OCI-LY1 (cell line): ENCODE results near the gene FKRP.

Experiments used
- H2AFZ ChIP-seq: fragments of 200-600 bp; sonication (generic), shearing (Covaris generic); 2 replicates; pipeline ENCODE4 v1.6.0; 2014; ENCODE audit warnings: antibody characterized with exemption, mild to moderate bottlenecking, low read length
- H3F3A ChIP-seq: fragments of 200-600 bp; sonication (generic), shearing (Covaris generic); 2 replicates; pipeline ENCODE4 v1.6.0; 2014; ENCODE audit warnings: mild to moderate bottlenecking, antibody characterized with exemption, low read length, moderate library complexity; ENCODE audit not compliant: insufficient read depth
- H3K27ac ChIP-seq: fragments of 200-600 bp; sonication (generic); 2 replicates; pipeline ENCODE4 v1.5.1; 2014; ENCODE audit warnings: low read length, mixed run types, mild to moderate bottlenecking, low read depth; ENCODE audit not compliant: poor library complexity, severe bottlenecking
- H3K27me3 ChIP-seq: fragments of 200-600 bp; sonication (generic); 2 replicates; pipeline ENCODE4 v1.6.0; 2014; ENCODE audit warnings: antibody characterized with exemption, mild to moderate bottlenecking, low read length, moderate library complexity; ENCODE audit not compliant: insufficient read depth
- H3K36me3 ChIP-seq: fragments of 200-600 bp; sonication (generic); 2 replicates; pipeline ENCODE4 v1.6.1; 2014; ENCODE audit warnings: mild to moderate bottlenecking, antibody characterized with exemption, low read length, moderate library complexity, mixed read lengths; ENCODE audit not compliant: insufficient read depth
- H3K4me1 ChIP-seq: fragments of 200-600 bp; sonication (generic); 2 replicates; pipeline ENCODE4 v1.5.1; 2014; ENCODE audit warnings: mild to moderate bottlenecking, low read length, moderate library complexity; ENCODE audit not compliant: insufficient read depth, severe bottlenecking
- H3K4me2 ChIP-seq: fragments of 200-600 bp; sonication (generic), shearing (Covaris generic); 2 replicates; pipeline ENCODE4 v1.6.1; 2014; ENCODE audit warnings: low read length
- H3K4me3 ChIP-seq: fragments of 200-600 bp; sonication (generic); 2 replicates; pipeline ENCODE4 v1.5.1; 2014; ENCODE audit warnings: low read length, low read depth, mild to moderate bottlenecking, mixed read lengths; ENCODE audit not compliant: poor library complexity, severe bottlenecking
- H3K79me2 ChIP-seq: fragments of 200-600 bp; shearing (Covaris generic); 2 replicates; pipeline ENCODE4 v1.6.1; 2016; ENCODE audit warnings: mixed run types, low read length, mixed read lengths; ENCODE audit not compliant: insufficient read depth
- H3K9ac ChIP-seq: fragments of 200-600 bp; sonication (generic), shearing (Covaris generic); 2 replicates; pipeline ENCODE4 v1.6.1; 2014; ENCODE audit warnings: mild to moderate bottlenecking, low read length, mixed read lengths
- H3K9me2 ChIP-seq: fragments of 200-600 bp; sonication (generic), shearing (Covaris generic); 2 replicates; pipeline ENCODE4 v1.6.1; 2014; ENCODE audit warnings: low read depth, mild to moderate bottlenecking, low read length, mixed read lengths
- H3K9me3 ChIP-seq: fragments of 200-600 bp; shearing (Covaris generic); 2 replicates; pipeline ENCODE4 v1.6.1; 2014; ENCODE audit warnings: low read length, mixed read lengths
- H4K20me1 ChIP-seq: fragments of 200-600 bp; sonication (generic), shearing (Covaris generic); 2 replicates; pipeline ENCODE4 v1.6.0; 2016; ENCODE audit warnings: mild to moderate bottlenecking, low read length; ENCODE audit not compliant: insufficient read depth
- CTCF ChIP-seq: fragments of 200-600 bp; sonication (generic), shearing (Covaris generic); IDR thresholded peaks from 2 replicates; pipeline ENCODE4 v1.5.1; 2017; ENCODE audit warnings: mild to moderate bottlenecking, antibody characterized with exemption, low read length, moderate library complexity, mixed read lengths
- EZH2 ChIP-seq: fragments of 200-600 bp; sonication (generic), shearing (Covaris generic); IDR thresholded peaks from 2 replicates; pipeline ENCODE4 v1.8.0; 2017; ENCODE audit warnings: borderline replicate concordance, mixed run types, mild to moderate bottlenecking, antibody characterized with exemption, low read length, moderate library complexity, mixed read lengths

FKRP gene

DNA sequence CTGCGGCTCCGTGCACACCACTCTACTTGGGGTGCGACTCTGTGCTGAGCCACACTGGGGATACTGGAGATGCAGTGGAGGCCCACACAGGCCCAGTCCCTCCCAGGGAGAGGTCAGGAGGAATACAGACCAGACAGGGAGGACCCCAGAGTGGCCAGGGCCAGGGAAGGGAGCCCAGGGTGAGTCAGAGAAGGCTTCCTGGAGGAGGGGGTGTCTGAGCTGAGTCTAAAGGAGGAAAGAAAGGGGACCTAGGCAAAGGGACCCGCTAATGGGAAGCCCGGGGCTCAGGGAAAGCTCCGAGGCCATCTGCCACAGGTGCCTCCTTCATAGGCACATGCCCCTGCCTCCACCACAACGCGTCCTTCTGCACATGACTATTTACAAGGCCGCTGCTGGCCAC lies 15.7 kb upstream of the FKRP start:
- no peaks in the 10 kb centered on the region for H3K27me3 ChIP-seq
- TF ChIP-seq CTCF (no peak), EZH2 (no peak)
- no peaks in the 10 kb centered on the region for H4K20me1 ChIP-seq
- H3K79me2 ChIP-seq: no peaks in the 10 kb centered on the region
- no peaks in the 10 kb centered on the region for H3F3A ChIP-seq
- no peak overlapping the region for H2AFZ ChIP-seq
- no peak overlapping the region for H3K9ac ChIP-seq
- H3K4me1 ChIP-seq: no peaks in the 10 kb centered on the region
- no peak overlapping the region for H3K4me2 ChIP-seq
- no peak overlapping the region for H3K4me3 ChIP-seq
- no peaks in the 10 kb centered on the region for H3K9me2 ChIP-seq
- H3K36me3 ChIP-seq: peaks cover 88% of the 10 kb centered on the region
- H3K27ac ChIP-seq: no peak overlapping the region
- H3K9me3 ChIP-seq: no peaks in the 10 kb centered on the region

DNA sequence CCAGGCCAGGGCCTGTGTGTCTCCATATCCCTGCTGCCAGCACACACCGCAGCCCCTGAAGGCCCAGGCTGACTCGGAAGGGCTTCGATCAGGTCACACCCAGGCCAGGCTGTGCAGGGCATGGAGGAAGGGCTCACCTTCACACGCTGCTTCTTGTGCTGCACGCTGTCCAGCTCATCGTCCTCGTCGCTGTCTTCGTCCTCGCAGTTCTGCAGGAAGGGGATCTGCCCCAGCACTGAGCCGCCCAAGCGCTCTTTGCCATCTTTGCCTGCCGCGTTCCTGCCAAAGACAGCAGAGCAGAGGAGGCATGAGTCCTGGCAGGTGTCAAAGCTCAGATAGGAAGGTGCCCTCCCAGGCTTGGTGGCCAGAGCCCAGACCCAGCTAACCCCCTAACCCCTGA lies 15.3 kb upstream of the FKRP start:
- H3K9ac ChIP-seq: no peak overlapping the region
- no peaks in the 10 kb centered on the region for H3K9me3 ChIP-seq
- no peaks in the 10 kb centered on the region for H3F3A ChIP-seq
- no peak overlapping the region for H3K4me3 ChIP-seq
- no peaks in the 10 kb centered on the region for H4K20me1 ChIP-seq
- no peak overlapping the region for H3K4me2 ChIP-seq
- H3K36me3 ChIP-seq: peaks cover 84% of the 10 kb centered on the region
- H3K27me3 ChIP-seq: no peaks in the 10 kb centered on the region
- TF ChIP-seq EZH2 (no peak), CTCF (no peak)
- no peak overlapping the region for H3K27ac ChIP-seq
- H3K4me1 ChIP-seq: no peaks in the 10 kb centered on the region
- H3K79me2 ChIP-seq: no peaks in the 10 kb centered on the region
- no peak overlapping the region for H2AFZ ChIP-seq
- H3K9me2 ChIP-seq: no peaks in the 10 kb centered on the region

GRCh38 chr19:46731007-46731501 lies 14.8 kb upstream of the FKRP start:
- Histone ChIP-seq H3K4me1 (no peaks in the 10 kb centered on the region), H3K27ac (no peak overlapping the region), H3K79me2 (no peaks in the 10 kb centered on the region), H3K9ac (no peak overlapping the region), H3F3A (no peaks in the 10 kb centered on the region), H3K36me3 (peaks cover 79% of the 10 kb centered on the region), H3K4me3 (no peak overlapping the region), H3K27me3 (no peaks in the 10 kb centered on the region), H3K4me2 (no peak overlapping the region), H2AFZ (no peak overlapping the region), H3K9me3 (no peaks in the 10 kb centered on the region), H4K20me1 (no peaks in the 10 kb centered on the region), H3K9me2 (no peaks in the 10 kb centered on the region)
- no peak for TF ChIP-seq EZH2
- TF ChIP-seq CTCF: no peak
